Fibroblast of skin of back (primary cell): ENCODE measurements around the gene FUT8.
A peak's percentile ranks its signal among the peaks of the same experiment; 100 is the strongest.
"Not testable (repeated sequence)": the region's sequence is repeated elsewhere in the genome, so short reads cannot be mapped to it uniquely, and the experiment has no call there.

Experiments used
- DNase-seq: peaks from one replicate; pipeline ENCODE4 v3.0.0-alpha.2; 2013

FUT8 gene

GRCh38 chr14:65627315-65627714 lies 214.8 kb downstream of the FUT8 start:
- DNase-seq, result no peak

GRCh38 chr14:65628664-65629063 lies 216.1 kb downstream of the FUT8 start:
- no peak for DNase-seq

- DNase-seq, result no peak
Measured at GRCh38 chr14:65631040-65631439, 218.5 kb downstream of the FUT8 start.

GRCh38 chr14:65632487-65632886 lies 220.0 kb downstream of the FUT8 start:
- no peak for DNase-seq

GRCh38 chr14:65633666-65634065 lies 221.1 kb downstream of the FUT8 start:
- DNase-seq, result not testable (repeated sequence)

- no peak for DNase-seq
Measured at GRCh38 chr14:65637780-65638179, 225.2 kb downstream of the FUT8 start.

GRCh38 chr14:65639216-65639615 lies 226.7 kb downstream of the FUT8 start:
- DNase-seq, result peak; percentile 24

- no peak for DNase-seq
Measured at GRCh38 chr14:65650826-65651225, 238.3 kb downstream of the FUT8 start.

- no peak for DNase-seq
Measured at GRCh38 chr14:65656554-65656953, 244.0 kb downstream of the FUT8 start.

- peak; percentile 50 for DNase-seq
Measured at GRCh38 chr14:65658202-65658601, 245.7 kb downstream of the FUT8 start.

- DNase-seq, result no peak
Measured at GRCh38 chr14:65661865-65662264, 249.3 kb downstream of the FUT8 start.

- no peak for DNase-seq
Measured at GRCh38 chr14:65664436-65664835, 251.9 kb downstream of the FUT8 start.

GRCh38 chr14:65676361-65677014 lies 264.0 kb downstream of the FUT8 start:
- DNase-seq, result peak; percentile 8

GRCh38 chr14:65685572-65685971 lies 273.0 kb downstream of the FUT8 start:
- no peak for DNase-seq

GRCh38 chr14:65686761-65687160 lies 274.2 kb downstream of the FUT8 start:
- DNase-seq, result no peak

GRCh38 chr14:65689070-65689469 lies 276.5 kb downstream of the FUT8 start:
- no peak for DNase-seq

GRCh38 chr14:65692566-65692965 lies 280.0 kb downstream of the FUT8 start:
- DNase-seq, result not testable (repeated sequence)

- peak; percentile 63 for DNase-seq
Measured at GRCh38 chr14:65696801-65697200, 284.3 kb downstream of the FUT8 start.

GRCh38 chr14:65703521-65703920 lies 291.0 kb downstream of the FUT8 start:
- DNase-seq, result no peak

GRCh38 chr14:65703996-65704395 lies 291.5 kb downstream of the FUT8 start:
- DNase-seq, result peak; percentile 8

GRCh38 chr14:65704437-65704836 lies 291.9 kb downstream of the FUT8 start:
- DNase-seq, result peak; percentile 47

- peak; percentile 52 for DNase-seq
Measured at GRCh38 chr14:65704850-65705249, 292.3 kb downstream of the FUT8 start.

GRCh38 chr14:65709576-65709975 lies 297.0 kb downstream of the FUT8 start:
- no peak for DNase-seq

GRCh38 chr14:65716813-65717212 lies 304.3 kb downstream of the FUT8 start:
- DNase-seq, result not testable (repeated sequence)

GRCh38 chr14:65717384-65717915 lies 304.9 kb downstream of the FUT8 start:
- not testable (repeated sequence) for DNase-seq
